ENCODE results near the gene SFT2D3. TPM values are rescaled to one million over a fixed set of nuclear protein-coding genes. Genes with fewer than 3 reads are reported as not detected.

SFT2D3 gene
- total and polyA plus RNA-seq, 9 of the 15 experiments (the other 6 are each of a cell fraction or from before 2014, with no cell fraction given): 7.5 to 9.9 (median 8.9) TPM; not detected in 2

DNA sequence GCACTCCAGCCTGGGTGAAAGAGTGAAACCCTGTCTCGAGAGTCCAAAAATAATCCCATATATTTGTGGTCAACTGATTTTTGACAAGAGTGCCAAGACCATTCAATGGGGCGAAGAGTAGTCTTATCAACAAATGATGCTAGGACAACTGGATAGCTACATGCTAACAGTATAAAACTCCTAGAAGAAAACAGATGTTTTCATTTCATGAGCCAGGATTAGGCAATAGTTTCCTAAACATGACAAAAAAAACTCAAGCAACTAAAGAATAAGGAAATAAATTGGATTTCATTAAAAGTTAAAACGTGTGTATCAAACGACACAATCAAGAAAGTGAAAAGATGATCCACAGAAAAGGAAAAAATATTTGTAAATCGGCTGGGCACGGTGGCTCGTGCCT lies 32.2 kb upstream of the SFT2D3 start (continued):
- no peak for TF ChIP-seq E4F1 (CRISPR knock-in tag; IDR thresholded peaks at IDR 0.05; ENCODE audit: borderline replicate concordance)
- no peak for TF ChIP-seq ZBTB1 (CRISPR knock-in tag; IDR thresholded peaks at IDR 0.05; ENCODE audit: borderline replicate concordance, low read depth)
- TF ChIP-seq ZNF584 (CRISPR knock-in tag; IDR thresholded peaks at IDR 0.05; ENCODE audit: low read depth): no peak

- Histone ChIP-seq H3K4me1 (replicated peaks in 1 of 2; ENCODE audit: control insufficient read depth in 2 of 2, insufficient read depth in 2 of 2, low read length in 2 of 2) (peaks cover 0 to 15% of the 10 kb centered on the region in 2 experiments; a peak in 2 of 5 replicates), H3K9me3 (replicated peaks; ENCODE audit: control insufficient read depth, insufficient read depth, low read depth, low read length) (no peaks in the 10 kb centered on the region), H3K36me3 (ENCODE audit: control insufficient read depth, insufficient read depth, low read length) (no peaks in the 10 kb centered on the region), H3K9me1 (ENCODE audit: control insufficient read depth, insufficient read depth, low read length) (peaks cover 3% of the 10 kb centered on the region), H3K79me2 (ENCODE audit: control insufficient read depth, insufficient read depth, low read length) (no peaks in the 10 kb centered on the region), H2AFZ (ENCODE audit: low read depth, low read length) (no peak overlapping the region), H3K27me3 (ENCODE audit: control insufficient read depth in 2 of 2, insufficient read depth in 2 of 2, low read length in 2 of 2) (peaks cover 56% of the 10 kb centered on the region in 2 experiments), H3K27ac (ENCODE audit: extremely low read depth, low read depth, low read length) (no peak overlapping the region), H4K20me1 (replicated peaks; ENCODE audit: control insufficient read depth, insufficient read depth, low read length) (0 out of 2 replicates have a peak, but pooled peaks cover 7% of the 10 kb centered on the region), H3K4me2 (ENCODE audit: insufficient read depth, low read length) (no peak overlapping the region), H3K4me3 (no peak overlapping the region), H3K9ac (ENCODE audit: insufficient read depth in 1 of 2, low read depth in 2 of 2, low read length in 2 of 2) (no peak overlapping the region)
- FAIRE-seq (no peak), DNase-seq (ENCODE audit: extremely low read depth in 1 of 4, low spot score in 3 of 4) (no peak), ATAC-seq (no peak)
- BruUV-seq (replicated peaks): no TSS peak
- ChIA-PET CTCF (ENCODE audit: low intra/inter-chr PET ratio) (no interaction called here), POLR2A (no interaction called here)
- intact Hi-C loops (cut with micrococcal nuclease): no loop called here
- 1% methylated on average over 10 of the region's 10 CpGs for WGBS (ENCODE audit: insufficient coverage, low coverage, missing lambda C conversion rate)
- TF ChIP-seq FOXA3 (CRISPR knock-in tag; conservative IDR thresholded peaks at IDR 0.05 in 1 of 2, IDR thresholded peaks at IDR 0.05 in 1 of 2) (no peak), ERF (CRISPR knock-in tag; IDR thresholded peaks at IDR 0.05) (no peak)
- in situ Hi-C loops (cut with MboI): no loop called here
Observed at GRCh38 chr2:127670055-127670956, 31.0 kb upstream of the SFT2D3 start.

Measured in K562 (cell line).